Stimulated activated CD4-positive, alpha-beta T cell treated with anti-CD3 and anti-CD28 coated beads, Interleukin-1b, Interleukin-23, amount 100 ng/mL, for 48 hours (primary cell): Measurements from ENCODE around the gene COL19A1.

Source experiments
- DNase-seq: peaks from one replicate; pipeline ENCODE4 v3.0.0-alpha.2; 2020

COL19A1 gene

GRCh38 chr6:70246118-70246517 lies 379.8 kb downstream of the COL19A1 start:
- DNase-seq: no peak

GRCh38 chr6:70252604-70253003 lies 386.2 kb downstream of the COL19A1 start:
- no peak for DNase-seq

GRCh38 chr6:70253923-70254322 lies 387.6 kb downstream of the COL19A1 start:
- DNase-seq: no peak

- DNase-seq: no peak
Observed at GRCh38 chr6:70254784-70255183, 388.4 kb downstream of the COL19A1 start.

- no peak for DNase-seq
Observed at GRCh38 chr6:70257768-70258273, 391.5 kb downstream of the COL19A1 start.

- no peak for DNase-seq
Observed at GRCh38 chr6:70258483-70258882, 392.1 kb downstream of the COL19A1 start.
